ENCODE measurements around the gene PTAFR.

PTAFR gene

GRCh38 chr1:28136169-28136921 lies 40.1 kb downstream of the PTAFR start:
- DNase-seq (ENCODE audit: insufficient read length, low spot score) (no peak), FAIRE-seq (no peak)
- TF ChIP-seq, protein P1, sequence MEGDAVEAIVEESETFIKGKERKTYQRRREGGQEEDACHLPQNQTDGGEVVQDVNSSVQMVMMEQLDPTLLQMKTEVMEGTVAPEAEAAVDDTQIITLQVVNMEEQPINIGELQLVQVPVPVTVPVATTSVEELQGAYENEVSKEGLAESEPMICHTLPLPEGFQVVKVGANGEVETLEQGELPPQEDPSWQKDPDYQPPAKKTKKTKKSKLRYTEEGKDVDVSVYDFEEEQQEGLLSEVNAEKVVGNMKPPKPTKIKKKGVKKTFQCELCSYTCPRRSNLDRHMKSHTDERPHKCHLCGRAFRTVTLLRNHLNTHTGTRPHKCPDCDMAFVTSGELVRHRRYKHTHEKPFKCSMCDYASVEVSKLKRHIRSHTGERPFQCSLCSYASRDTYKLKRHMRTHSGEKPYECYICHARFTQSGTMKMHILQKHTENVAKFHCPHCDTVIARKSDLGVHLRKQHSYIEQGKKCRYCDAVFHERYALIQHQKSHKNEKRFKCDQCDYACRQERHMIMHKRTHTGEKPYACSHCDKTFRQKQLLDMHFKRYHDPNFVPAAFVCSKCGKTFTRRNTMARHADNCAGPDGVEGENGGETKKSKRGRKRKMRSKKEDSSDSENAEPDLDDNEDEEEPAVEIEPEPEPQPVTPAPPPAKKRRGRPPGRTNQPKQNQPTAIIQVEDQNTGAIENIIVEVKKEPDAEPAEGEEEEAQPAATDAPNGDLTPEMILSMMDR (IDR thresholded peaks at IDR 0.05; ENCODE audit: insufficient read depth, missing control alignments): no peak

DNA sequence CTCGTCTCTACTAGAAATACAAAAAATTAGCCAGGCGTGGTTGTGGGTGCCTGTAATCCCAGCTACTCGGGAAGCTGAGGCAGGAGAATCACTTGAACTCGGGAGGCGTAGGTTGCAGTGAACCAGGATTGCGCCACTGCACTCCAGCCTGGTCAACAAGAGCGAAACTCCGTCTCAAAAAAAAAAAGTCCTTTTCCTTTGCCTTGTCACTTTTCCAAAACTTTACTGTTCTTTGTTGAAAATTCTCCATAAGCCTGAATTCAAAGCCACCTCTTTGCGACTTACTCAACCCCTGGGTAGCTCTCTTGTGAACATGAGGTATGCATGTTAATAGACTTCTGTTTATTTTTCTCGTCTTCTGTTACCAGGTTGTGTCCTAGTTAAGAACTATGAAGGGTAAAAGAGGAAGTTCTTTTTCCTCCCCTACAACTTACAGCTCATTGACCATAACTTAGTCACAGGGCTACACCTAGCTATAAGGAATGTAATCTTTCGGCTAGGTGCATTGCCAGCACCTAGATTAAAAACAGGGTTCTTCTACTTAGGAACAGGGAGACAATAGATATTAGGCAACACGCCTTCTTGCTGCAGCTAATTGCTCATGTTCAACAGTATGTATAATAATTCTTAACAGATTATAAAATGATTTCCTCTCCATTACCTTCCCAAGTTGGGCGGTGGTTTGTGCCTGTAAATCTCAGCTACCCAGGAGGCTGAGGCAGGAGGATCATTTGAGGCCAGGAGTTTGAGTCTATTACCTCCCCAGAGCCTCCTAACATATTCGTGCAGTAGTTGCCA lies 40.9 kb downstream of the PTAFR start:
- TF ChIP-seq, protein P1 (IDR thresholded peaks at IDR 0.05; ENCODE audit: insufficient read depth, missing control alignments): no peak
- no peak for FAIRE-seq
- DNase-seq (ENCODE audit: insufficient read length, low spot score): no peak

- FAIRE-seq: no peak
- TF ChIP-seq, protein P1 (IDR thresholded peaks at IDR 0.05; ENCODE audit: insufficient read depth, missing control alignments): no peak
- no peak for DNase-seq (ENCODE audit: insufficient read length, low spot score)
Observed at GRCh38 chr1:28134651-28135207, 41.8 kb downstream of the PTAFR start.

GRCh38 chr1:28132171-28133167 lies 44.0 kb downstream of the PTAFR start:
- TF ChIP-seq, protein P1 (IDR thresholded peaks at IDR 0.05; ENCODE audit: insufficient read depth, missing control alignments): no peak
- DNase-seq (ENCODE audit: insufficient read length, low spot score): no peak
- no peak for FAIRE-seq

DNA sequence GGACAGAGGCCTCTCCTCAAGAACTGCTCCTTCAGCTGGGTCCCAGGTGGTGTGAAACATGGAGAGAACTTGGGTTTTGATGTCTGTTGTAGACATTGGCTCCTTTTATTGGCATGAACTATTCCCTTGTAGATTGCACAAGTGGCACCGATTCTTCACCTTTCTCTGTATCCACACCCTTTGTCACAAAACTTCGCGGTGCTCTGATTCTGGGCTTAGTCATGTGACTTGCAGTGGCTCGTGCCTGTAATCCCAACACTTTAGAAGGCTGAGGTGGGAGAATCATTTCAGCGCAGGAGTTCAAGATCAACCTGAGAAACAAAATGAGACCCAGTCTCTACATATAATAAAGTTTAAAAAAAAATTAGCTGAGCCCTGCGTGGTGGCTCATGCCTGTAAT lies 45.6 kb downstream of the PTAFR start:
- TF ChIP-seq, protein P1 (IDR thresholded peaks at IDR 0.05; ENCODE audit: insufficient read depth, missing control alignments): no peak
- FAIRE-seq (no peak), DNase-seq (ENCODE audit: insufficient read length, low spot score) (no peak)

GRCh38 chr1:28129150-28129549 lies 47.3 kb downstream of the PTAFR start:
- TF ChIP-seq, protein P1 (IDR thresholded peaks at IDR 0.05; ENCODE audit: insufficient read depth, missing control alignments): no peak
- FAIRE-seq (no peak), DNase-seq (ENCODE audit: insufficient read length, low spot score) (no peak)

Measured in D721Med (cell line).